Common myeloid progenitor, CD34-positive (primary cell): ENCODE data around the gene SECISBP2L.

ENCODE experiments used
- CTCF ChIA-PET: fragments of 350-600 bp; sonication (Branson Sonifier 250); formaldehyde crosslinking; loops from one replicate; lab custom pipeline; 2021; ENCODE audit warnings: antibody characterized with exemption; lab: Charles Lee
- POLR2A ChIA-PET: fragments of 350-600 bp; sonication (Branson Sonifier 250); formaldehyde crosslinking; loops from one replicate; lab custom pipeline; 2021; ENCODE audit warnings: antibody characterized with exemption; lab: Charles Lee
- DNase-seq, 3 donors: peaks; one replicate each; pipeline versions ENCODE4 v3.0.0 to v3.0.0-alpha.2; 2013
- H3K27ac ChIP-seq, 2 experiments: 1 replicate in 1 of 2; 2 replicates in 1 of 2; pipeline ENCODE4 v1.7.0; 2013; ENCODE audit warnings: inconsistent platforms in 2 of 2, low read length in 2 of 2, mild to moderate bottlenecking in 2 of 2, low read depth in 1 of 2, moderate library complexity in 1 of 2; ENCODE audit not compliant: severe bottlenecking in 2 of 2, insufficient read depth in 1 of 2, poor library complexity in 1 of 2
- H3K27me3 ChIP-seq, 5 experiments: replicated peaks in 2 of 5; 1 replicate in 3 of 5; 2 replicates in 2 of 5; pipeline versions ENCODE4 v1.6.1 to v1.7.0; 2013; ENCODE audit warnings: low read length in 4 of 5, mild to moderate bottlenecking in 2 of 5, moderate library complexity in 2 of 5, inconsistent platforms in 1 of 5; ENCODE audit not compliant: insufficient read depth in 5 of 5, control insufficient read depth in 4 of 5
- H3K36me3 ChIP-seq, 4 experiments: 1 replicate in 2 of 4; 2 replicates in 2 of 4; pipeline versions ENCODE4 v1.6.1 to v1.7.0; 2013; ENCODE audit warnings: low read length in 3 of 4, control low read depth in 1 of 4, mild to moderate bottlenecking in 1 of 4; ENCODE audit not compliant: control insufficient read depth in 4 of 4, insufficient read depth in 4 of 4
- H3K4me1 ChIP-seq, 4 experiments: 1 replicate in 3 of 4; 2 replicates in 1 of 4; pipeline versions ENCODE4 v1.6.1 to v1.7.1; 2013; ENCODE audit warnings: low read length in 3 of 4, mild to moderate bottlenecking in 3 of 4, control low read depth in 1 of 4, inconsistent platforms in 1 of 4, moderate library complexity in 1 of 4; ENCODE audit not compliant: control insufficient read depth in 4 of 4, insufficient read depth in 4 of 4; ENCODE audit errors: control extremely low read depth in 1 of 4
- H3K4me3 ChIP-seq, 7 experiments: 1 replicate in 4 of 7; 2 replicates in 3 of 7; pipeline versions ENCODE4 v1.5.1 to v1.7.0; 2013; ENCODE audit warnings: mild to moderate bottlenecking in 7 of 7, low read length in 6 of 7, moderate library complexity in 6 of 7, inconsistent platforms in 2 of 7, low read depth in 2 of 7, control low read depth in 1 of 7; ENCODE audit not compliant: insufficient read depth in 4 of 7, control insufficient read depth in 1 of 7; ENCODE audit errors: extremely low read depth in 1 of 7
- H3K9me3 ChIP-seq, 5 experiments: 1 replicate in 4 of 5; 2 replicates in 1 of 5; pipeline versions ENCODE4 v1.6.1 to v1.7.1; 2013; ENCODE audit warnings: low read length in 4 of 5, mild to moderate bottlenecking in 2 of 5, inconsistent platforms in 1 of 5, low read depth in 1 of 5, moderate library complexity in 1 of 5; ENCODE audit not compliant: control insufficient read depth in 4 of 5, insufficient read depth in 2 of 5; ENCODE audit errors: control extremely low read depth in 1 of 5
- WGBS: methylation state at CpG from one replicate; pipeline ENCODE4 v1.1.5; 2013; ENCODE audit not compliant: insufficient coverage; 5-methylcytosine and 5-hydroxymethylcytosine counted together

SECISBP2L gene

DNA sequence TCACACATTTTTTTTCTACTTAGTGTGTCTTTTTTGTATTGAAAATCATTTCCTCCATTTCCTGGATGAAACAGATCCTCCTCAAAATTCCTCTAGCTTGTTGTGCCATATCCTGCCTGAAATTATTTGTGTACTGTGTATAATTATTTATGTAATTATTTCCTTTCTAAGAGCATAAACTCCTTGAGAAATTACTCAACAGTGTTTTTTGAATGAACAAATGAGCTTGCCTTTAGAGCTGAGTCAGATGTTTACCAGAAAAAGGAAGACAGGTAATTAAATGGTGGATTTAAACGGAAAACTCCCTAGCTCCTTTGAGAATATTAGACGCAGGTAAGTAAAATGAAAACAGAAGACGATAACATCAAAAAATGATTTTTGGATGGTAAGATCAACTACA lies 13.2 kb upstream of the SECISBP2L start:
- ChIA-PET CTCF (interaction anchor here (0.6 to 2.2 kb wide), 5 partner anchors 10 to 49 kb away, joined by 3 to 6 read pairs (median 3); partner anchors contain the start of gene SECISBP2L), POLR2A (interaction anchor here (0.6 kb wide), 1 partner anchor 26 kb away, joined by 5 read pairs; no protein-coding TSS in a partner anchor)
- DNase-seq, result no peak
- peaks cover 0 to 14% (median 4%) of the 10 kb centered on the region in 4 experiments for H3K4me1 ChIP-seq
- no peak overlapping the region for H3K4me3 ChIP-seq
- WGBS, result 100% methylated on average over 3 of the region's 3 CpGs
- H3K9me3 ChIP-seq, result no peaks in the 10 kb centered on the region
- H3K36me3 ChIP-seq, result no peaks in the 10 kb centered on the region
- no peaks in the 10 kb centered on the region for H3K27me3 ChIP-seq
- H3K27ac ChIP-seq, result no peak overlapping the region

- peaks cover 0 to 9% (median 1%) of the 10 kb centered on the region in 4 experiments for H3K4me1 ChIP-seq
- CTCF ChIA-PET, result interaction anchor here (2.2 kb wide), 1 partner anchor 10 kb away, joined by 6 read pairs; no protein-coding TSS in a partner anchor
Observed at GRCh38 chr15:49058559-49058958, 12.3 kb upstream of the SECISBP2L start.

DNA sequence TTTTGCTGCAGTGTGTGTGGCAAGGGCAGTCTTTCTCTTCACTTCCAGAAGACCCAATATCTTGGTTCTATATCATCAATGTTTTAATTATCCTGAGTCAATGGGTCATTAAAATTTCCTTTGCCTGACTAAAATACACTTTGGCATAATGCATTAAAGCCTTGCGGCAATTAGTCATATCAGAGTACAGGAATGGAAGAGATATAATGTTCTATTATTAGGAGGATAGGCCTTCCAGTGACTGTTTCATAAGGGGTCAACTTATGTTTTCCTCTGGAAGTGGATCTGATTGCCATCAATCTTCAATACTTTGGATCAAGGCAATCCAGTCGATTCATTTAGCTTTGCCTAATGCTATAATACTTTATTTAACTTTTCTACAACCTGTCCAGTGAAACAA lies 9.4 kb upstream of the SECISBP2L start:
- no peak overlapping the region for H3K4me3 ChIP-seq
- no CpG with 5 or more reads among the region's 2 CpGs for WGBS
- H3K9me3 ChIP-seq, result peaks cover 0 to 2% (median 0%) of the 10 kb centered on the region in 5 experiments
- DNase-seq, result no peak
- no peaks in the 10 kb centered on the region for H3K36me3 ChIP-seq
- peaks cover 0 to 1% (median 0%) of the 10 kb centered on the region in 4 experiments for H3K4me1 ChIP-seq
- ChIA-PET POLR2A (no interaction called here), CTCF (no interaction called here)
- H3K27ac ChIP-seq, result no peak overlapping the region
- no peaks in the 10 kb centered on the region for H3K27me3 ChIP-seq

More at GRCh38 chr15:49058559-49058958, 12.3 kb upstream of the SECISBP2L start:
- no peak overlapping the region for H3K4me3 ChIP-seq
- DNase-seq, result no peak
- WGBS, result no CpG with 5 or more reads among the region's 1 CpG
- no peaks in the 10 kb centered on the region for H3K27me3 ChIP-seq
- no peaks in the 10 kb centered on the region for H3K36me3 ChIP-seq
- POLR2A ChIA-PET, result no interaction called here
- no peak overlapping the region for H3K27ac ChIP-seq
- no peaks in the 10 kb centered on the region for H3K9me3 ChIP-seq

- no peak for DNase-seq
- H3K27me3 ChIP-seq, result no peaks in the 10 kb centered on the region
- CTCF ChIA-PET, result no interaction called here
- WGBS, result 100% methylated on average over 4 of the region's 4 CpGs
- no peaks in the 10 kb centered on the region for H3K4me1 ChIP-seq
- H3K9me3 ChIP-seq, result peaks cover 0 to 2% (median 0%) of the 10 kb centered on the region in 5 experiments
- no peak overlapping the region for H3K27ac ChIP-seq
- H3K4me3 ChIP-seq, result no peak overlapping the region
- no peaks in the 10 kb centered on the region for H3K36me3 ChIP-seq
- POLR2A ChIA-PET, result no interaction called here
Observed at GRCh38 chr15:49052662-49053061, 6.4 kb upstream of the SECISBP2L start.

- ChIA-PET POLR2A (no interaction called here), CTCF (interaction anchor here (0.8 to 2.0 kb wide), 4 partner anchors 12 to 109 kb away, joined by 3 to 8 read pairs (median 3); no protein-coding TSS in a partner anchor)
- Histone ChIP-seq H3K4me3 (no peak overlapping the region), H3K27ac (no peak overlapping the region), H3K27me3 (no peaks in the 10 kb centered on the region), H3K9me3 (peaks cover 0 to 2% (median 0%) of the 10 kb centered on the region in 5 experiments), H3K4me1 (peaks cover 8 to 21% (median 17%) of the 10 kb centered on the region in 4 experiments), H3K36me3 (no peaks in the 10 kb centered on the region)
- DNase-seq, result no peak
Observed at GRCh38 chr15:49047456-49047855, 1.2 kb upstream of the SECISBP2L start.

DNA sequence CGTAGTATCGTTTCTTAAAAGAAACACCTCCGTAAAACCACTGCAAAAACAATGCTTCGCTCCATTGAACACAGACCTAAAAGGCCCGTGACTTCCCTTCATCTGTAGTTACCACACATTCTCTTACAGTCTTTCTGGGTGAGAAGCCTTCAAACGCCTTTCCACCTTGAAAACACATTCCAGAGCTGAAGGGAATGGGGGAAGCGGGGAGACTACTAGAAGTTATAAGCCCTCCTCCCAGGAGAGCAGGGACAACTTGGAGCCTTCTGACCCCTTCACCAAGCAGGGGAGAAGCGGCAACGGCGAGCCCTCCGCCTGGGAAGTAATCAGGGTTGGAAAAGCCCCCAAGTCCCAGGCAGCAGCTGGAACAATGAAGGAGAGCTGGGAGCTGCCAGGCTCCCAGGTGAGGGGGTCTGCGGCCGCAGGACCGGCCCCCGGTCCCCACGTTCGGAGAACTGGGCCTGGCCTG lies 461 bp downstream of the SECISBP2L start:
- peak overlapping the region; percentile 77 to 98 (median 96) for H3K4me3 ChIP-seq
- POLR2A ChIA-PET, result interaction anchor here (0.7 kb wide), 1 partner anchor 12 kb away, joined by 4 read pairs; no protein-coding TSS in a partner anchor
- no peaks in the 10 kb centered on the region for H3K9me3 ChIP-seq
- no peaks in the 10 kb centered on the region for H3K36me3 ChIP-seq
- WGBS, result 0% methylated on average over 16 of the region's 17 CpGs
- CTCF ChIA-PET, result interaction anchor here (1.0 to 2.0 kb wide), 5 partner anchors 8 to 100 kb away, joined by 3 to 8 read pairs (median 3); no protein-coding TSS in a partner anchor
- peaks cover 8 to 21% (median 17%) of the 10 kb centered on the region in 4 experiments for H3K4me1 ChIP-seq
- no peaks in the 10 kb centered on the region for H3K27me3 ChIP-seq
- H3K27ac ChIP-seq, result peak overlapping the region; percentile 76 to 89
- DNase-seq, result peak in 2 of 3 donors; percentile 18 to 40
